Stimulated activated CD8-positive, alpha-beta memory T cell treated with anti-CD3 and anti-CD28 coated beads, Interleukin-2, amount 100 ng/mL, for 1 hour (primary cell): ENCODE measurements around the gene BTBD17.

ENCODE experiments used
- DNase-seq, 2 donors: peaks; one replicate each; pipeline ENCODE4 v3.0.0-alpha.2; 2020; ENCODE audit warnings: low read depth in 2 of 2

The BTBD17 gene

GRCh38 chr17:74358697-74359096, 3.0 kb downstream of the BTBD17 start:
- no peak for DNase-seq

GRCh38 chr17:74357466-74357809, 4.2 kb downstream of the BTBD17 start:
- no peak for DNase-seq

DNA sequence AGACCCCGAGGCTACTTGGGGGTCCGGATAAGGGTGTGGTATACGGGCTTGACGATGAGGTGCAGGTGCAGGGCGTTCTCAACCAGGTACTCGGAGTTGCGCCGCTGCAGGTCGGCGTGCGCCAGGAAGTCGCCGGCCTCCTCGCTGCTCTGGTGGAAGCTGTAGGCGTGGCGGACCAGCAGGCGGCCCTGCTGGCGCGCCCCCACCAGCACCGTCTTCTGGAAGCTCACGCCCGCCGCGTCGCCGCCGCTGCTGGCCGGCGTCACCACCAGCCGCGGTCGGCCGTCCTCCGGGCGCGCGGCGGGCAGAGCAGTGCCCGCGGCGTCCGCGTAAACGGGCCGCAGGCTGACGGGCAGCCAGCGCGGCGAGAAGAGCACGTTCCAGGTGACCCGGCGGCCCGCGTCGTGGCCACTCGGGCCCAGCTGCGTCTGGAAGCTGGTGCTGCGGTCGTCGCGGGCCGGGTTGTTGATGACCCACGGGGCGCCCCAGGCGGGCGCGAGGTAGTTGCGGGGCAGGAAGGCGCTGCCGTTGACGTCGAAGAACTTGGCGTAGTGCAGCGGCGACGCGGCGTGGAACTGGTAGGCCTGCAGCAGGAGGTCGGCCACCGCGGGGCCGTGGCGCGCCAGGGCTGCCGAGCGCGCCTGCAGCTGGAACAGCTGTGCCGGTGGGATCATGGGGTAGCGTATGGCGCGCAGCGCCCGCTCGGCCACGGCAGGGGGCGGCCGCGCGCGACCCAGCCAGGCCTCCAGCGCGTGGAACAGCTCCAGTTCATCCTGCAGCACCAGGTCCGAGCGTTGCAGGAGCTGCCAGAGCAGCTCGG, 4.8 kb downstream of the BTBD17 start:
- no peak for DNase-seq

DNA sequence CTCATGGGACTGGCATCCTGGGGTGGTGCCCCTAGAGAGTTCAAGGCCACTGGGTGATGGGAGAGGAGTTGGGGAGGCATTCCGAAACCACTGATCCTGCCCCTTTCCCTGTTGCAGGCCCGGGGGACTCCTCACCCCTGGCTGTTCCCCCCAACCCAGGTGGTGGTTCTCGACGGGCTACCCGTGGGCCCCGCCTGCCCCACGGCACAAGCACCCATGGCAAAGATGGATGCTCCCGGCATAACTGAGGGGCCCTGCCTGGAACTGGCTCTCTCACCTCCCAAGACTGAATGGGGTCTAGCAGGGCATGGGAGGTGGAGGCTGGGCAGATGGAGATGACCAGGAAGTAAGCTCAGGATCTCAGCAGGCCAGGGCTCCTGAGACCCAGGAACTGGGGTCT, 6.6 kb downstream of the BTBD17 start:
- DNase-seq = no peak

DNA sequence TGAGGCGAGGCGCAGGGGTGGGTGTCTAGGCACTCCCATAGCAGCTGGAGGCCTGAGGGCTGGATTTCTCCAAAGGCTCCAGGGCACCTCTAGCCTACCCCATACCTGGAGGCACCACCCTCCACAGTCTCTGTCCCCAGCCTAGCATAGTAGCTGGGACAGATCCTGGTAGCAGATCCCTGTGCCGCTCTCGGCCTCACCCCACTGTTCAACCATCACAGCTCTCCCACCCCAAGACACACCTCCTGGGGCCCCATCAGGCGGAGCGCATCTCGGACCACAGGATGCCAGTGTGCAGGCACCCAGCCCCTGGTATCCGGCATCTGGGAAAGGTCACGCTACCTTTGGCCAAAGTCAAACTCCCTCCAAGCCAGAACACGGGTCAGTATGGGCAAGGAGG, 7.1 kb downstream of the BTBD17 start:
- DNase-seq = no peak

DNA sequence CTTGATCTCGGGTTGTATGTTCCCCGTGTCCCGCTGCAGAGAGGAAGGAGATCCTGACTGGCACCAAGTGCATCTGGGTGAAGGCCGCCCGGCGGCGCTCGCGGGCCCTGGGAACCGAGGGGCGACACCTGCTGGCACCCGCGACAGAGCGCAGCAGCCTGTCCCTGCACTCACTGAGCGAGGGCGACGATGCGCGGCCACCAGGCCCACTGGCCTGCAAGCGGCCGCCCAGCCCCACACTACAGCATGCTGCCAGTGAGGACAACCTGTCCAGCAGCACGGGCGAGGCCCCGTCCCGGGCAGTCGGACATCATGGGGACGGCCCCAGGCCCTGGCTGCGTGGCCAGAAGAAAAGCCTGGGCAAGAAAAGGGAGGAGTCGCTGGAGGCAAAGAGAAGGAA, 7.5 kb downstream of the BTBD17 start:
- peak in 1 of 2 donors; percentile 21 for DNase-seq

- DNase-seq = no peak
These were observed 8.1 kb downstream of the BTBD17 start for GRCh38 chr17:74353446-74354060.

GRCh38 chr17:74351552-74352210, 10.0 kb downstream of the BTBD17 start:
- DNase-seq = no peak

- no peak for DNase-seq
These were observed 11.2 kb downstream of the BTBD17 start for GRCh38 chr17:74350486-74350885.

DNA sequence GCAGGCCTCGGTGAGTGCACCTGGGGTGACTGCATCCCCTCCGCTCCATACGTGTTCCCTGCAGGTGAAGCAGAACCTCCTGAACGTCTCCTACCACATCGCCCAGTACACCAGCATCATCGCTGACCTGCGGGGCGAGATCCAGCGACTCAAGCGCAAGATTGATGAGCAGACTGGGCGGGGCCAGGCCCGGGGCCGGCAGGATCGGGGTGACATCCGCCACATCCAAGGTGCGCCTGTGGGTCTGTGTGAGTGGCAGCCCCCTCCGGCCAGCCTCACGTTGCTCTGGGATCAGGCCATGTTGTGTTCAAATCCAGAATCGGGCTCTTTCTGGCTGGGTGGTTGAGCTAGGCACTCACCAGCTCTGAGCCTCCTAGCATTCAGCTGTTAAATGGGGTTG, 12.5 kb downstream of the BTBD17 start:
- no peak for DNase-seq

GRCh38 chr17:74347646-74348045, 14.0 kb downstream of the BTBD17 start:
- DNase-seq = no peak

DNA sequence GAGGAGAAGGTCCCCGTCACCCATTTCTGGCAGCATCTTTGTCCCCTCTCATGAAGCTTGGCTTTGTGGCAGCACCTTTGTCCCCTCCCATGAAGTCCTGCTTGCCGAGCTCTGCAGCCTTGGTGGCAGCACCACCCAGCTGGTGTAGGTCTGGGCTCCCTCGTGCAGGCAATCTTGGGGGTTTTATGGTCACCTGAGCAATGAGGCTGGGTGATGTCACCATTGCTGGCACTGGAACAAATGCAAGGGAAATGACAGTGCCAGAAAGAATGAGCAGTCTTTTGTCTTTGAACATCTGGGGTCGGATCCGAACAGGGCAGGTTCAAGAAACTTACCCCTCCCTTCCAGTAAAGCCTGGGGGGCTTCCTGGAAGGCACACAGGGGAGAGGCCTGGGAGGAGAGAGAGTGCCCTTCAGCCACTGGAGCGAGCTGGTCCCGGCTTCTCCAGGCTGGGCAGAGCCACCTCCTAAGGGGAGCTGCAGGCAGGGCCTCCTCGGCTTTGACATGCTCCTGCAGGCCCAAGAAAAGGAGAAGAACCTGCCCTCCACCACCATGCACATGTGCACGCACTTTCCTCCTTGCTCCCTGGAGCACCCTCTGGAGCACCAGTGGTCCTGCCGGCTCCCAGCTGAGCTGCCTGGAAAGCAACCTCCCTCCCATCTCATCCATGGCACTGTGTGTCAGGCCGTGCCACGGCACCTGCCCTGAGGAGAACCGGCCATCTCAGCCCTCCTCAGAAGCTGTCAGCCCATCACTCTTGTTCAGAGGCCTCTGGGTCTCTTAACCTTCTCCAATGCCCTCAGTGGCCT, 16.0 kb downstream of the BTBD17 start:
- DNase-seq = no peak

DNA sequence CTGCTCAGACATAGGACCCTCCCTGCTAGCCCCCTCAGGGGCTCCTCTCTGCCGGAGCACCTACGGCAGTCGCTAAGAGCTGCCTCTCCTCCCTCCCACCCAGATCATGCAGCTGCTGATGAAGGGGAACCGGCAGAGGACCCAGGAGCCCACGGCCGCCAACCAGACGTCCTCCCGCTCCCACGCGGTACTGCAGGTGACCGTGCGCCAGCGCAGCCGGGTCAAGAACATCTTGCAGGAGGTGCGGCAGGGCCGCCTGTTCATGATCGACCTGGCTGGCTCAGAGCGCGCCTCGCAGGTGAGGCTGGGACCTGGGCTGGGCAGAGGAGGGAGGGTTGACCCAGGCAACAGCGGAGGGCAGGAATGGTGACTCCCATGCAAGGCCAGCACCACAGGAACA, 17.0 kb downstream of the BTBD17 start:
- DNase-seq = no peak

- no peak for DNase-seq
These were observed 18.0 kb downstream of the BTBD17 start for GRCh38 chr17:74343526-74344284.

- no peak for DNase-seq
These were observed 18.5 kb downstream of the BTBD17 start for GRCh38 chr17:74343121-74343520.

- DNase-seq = no peak
These were observed 19.4 kb downstream of the BTBD17 start for GRCh38 chr17:74342224-74342623.

GRCh38 chr17:74340470-74341023, 21.1 kb downstream of the BTBD17 start:
- no peak for DNase-seq

- no peak for DNase-seq
These were observed 22.0 kb downstream of the BTBD17 start for GRCh38 chr17:74339537-74340195.

GRCh38 chr17:74337834-74338500, 23.7 kb downstream of the BTBD17 start:
- DNase-seq = no peak

- no peak for DNase-seq
These were observed 25.4 kb downstream of the BTBD17 start for GRCh38 chr17:74336307-74336706.
